Activated CD4-positive, alpha-beta T cell treated with anti-CD3 and anti-CD28 coated beads, Interleukin-2, amount 50 U/mL, for 24 hours (primary cell): Measurements from ENCODE around the gene SEMA4D.
A peak's percentile ranks its signal among the peaks of the same experiment; 100 is the strongest.

Experiments
- DNase-seq, 2 donors: peaks; one replicate each; pipeline ENCODE4 v3.0.0-alpha.2; 2020; ENCODE audit warnings: low read depth in 1 of 2, low spot score in 1 of 2

Gene SEMA4D

GRCh38 chr9:89466451-89467277 is 31.2 kb downstream of the SEMA4D start:
- DNase-seq, result peak in 1 of 2 donors; percentile 72

GRCh38 chr9:89465726-89466308 is 32.1 kb downstream of the SEMA4D start:
- no peak for DNase-seq

- DNase-seq, result no peak
These were observed 32.9 kb downstream of the SEMA4D start for GRCh38 chr9:89465001-89465451.

GRCh38 chr9:89464300-89464901 is 33.5 kb downstream of the SEMA4D start:
- no peak for DNase-seq

- DNase-seq, result no peak
These were observed 34.9 kb downstream of the SEMA4D start for GRCh38 chr9:89462817-89463683.

GRCh38 chr9:89462199-89462598 is 35.7 kb downstream of the SEMA4D start:
- no peak for DNase-seq

- no peak for DNase-seq
These were observed 36.6 kb downstream of the SEMA4D start for GRCh38 chr9:89461265-89461664.

- no peak for DNase-seq
These were observed 37.4 kb downstream of the SEMA4D start for GRCh38 chr9:89460551-89460950.

GRCh38 chr9:89458768-89459496 is 39.0 kb downstream of the SEMA4D start:
- DNase-seq, result no peak

GRCh38 chr9:89457376-89457855 is 40.5 kb downstream of the SEMA4D start:
- no peak for DNase-seq

GRCh38 chr9:89455356-89455824 is 42.5 kb downstream of the SEMA4D start:
- no peak for DNase-seq

- DNase-seq, result no peak
These were observed 43.2 kb downstream of the SEMA4D start for GRCh38 chr9:89454498-89455355.

GRCh38 chr9:89453452-89453851 is 44.5 kb downstream of the SEMA4D start:
- DNase-seq, result no peak

- no peak for DNase-seq
These were observed 45.4 kb downstream of the SEMA4D start for GRCh38 chr9:89452561-89452960.

GRCh38 chr9:89450213-89450612 is 47.7 kb downstream of the SEMA4D start:
- DNase-seq, result no peak

GRCh38 chr9:89449261-89449671 is 48.6 kb downstream of the SEMA4D start:
- DNase-seq, result no peak

- no peak for DNase-seq
These were observed 49.1 kb downstream of the SEMA4D start for GRCh38 chr9:89448821-89449220.

GRCh38 chr9:89448381-89448780 is 49.5 kb downstream of the SEMA4D start:
- DNase-seq, result peak in 1 of 2 donors; percentile 58

GRCh38 chr9:89447416-89447815 is 50.5 kb downstream of the SEMA4D start:
- no peak for DNase-seq
